ENCODE results near the gene NEURL1B.

Gene NEURL1B

DNA sequence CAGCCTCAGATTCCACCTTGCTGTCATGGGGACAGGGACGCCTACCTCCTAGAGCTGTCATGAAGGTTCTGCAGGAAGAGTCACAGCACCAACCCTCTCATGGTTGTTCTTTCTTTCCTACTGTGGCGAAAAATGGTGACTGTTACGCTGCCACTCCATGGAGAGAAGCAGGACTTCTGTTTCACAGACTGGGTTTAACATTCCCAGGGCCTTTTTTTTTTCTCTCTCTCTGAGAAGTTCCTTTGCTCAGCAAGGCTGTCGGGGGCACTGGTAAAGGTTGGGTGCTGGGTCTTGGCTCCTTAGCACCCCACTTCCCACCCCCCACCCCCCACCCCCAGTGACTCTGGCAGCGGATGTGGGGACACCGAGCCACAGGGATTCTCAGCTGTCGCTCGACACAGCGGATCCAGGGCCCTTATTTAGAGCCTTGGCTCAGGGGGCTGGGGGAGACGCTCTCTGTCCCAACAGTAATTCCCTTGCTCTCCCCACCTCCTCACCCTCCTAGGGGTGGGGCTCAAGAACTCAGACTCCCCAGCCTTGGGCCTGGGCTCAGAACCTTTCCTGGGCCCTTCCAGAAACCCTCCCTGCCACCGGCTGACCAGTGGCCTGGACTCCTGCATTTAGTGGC lies 95.6 kb downstream of the NEURL1B start:
- H3K9me3 ChIP-seq (ENCODE audit: severe bottlenecking), result no peaks in the 10 kb centered on the region
- H3K27me3 ChIP-seq (ENCODE audit: insufficient read depth, low read depth, severe bottlenecking), result no peaks in the 10 kb centered on the region
- no peaks in the 10 kb centered on the region for H3K36me3 ChIP-seq
- H3K4me3 ChIP-seq (ENCODE audit: low read depth, low read length), result no peak overlapping the region
- TF ChIP-seq, protein P1, sequence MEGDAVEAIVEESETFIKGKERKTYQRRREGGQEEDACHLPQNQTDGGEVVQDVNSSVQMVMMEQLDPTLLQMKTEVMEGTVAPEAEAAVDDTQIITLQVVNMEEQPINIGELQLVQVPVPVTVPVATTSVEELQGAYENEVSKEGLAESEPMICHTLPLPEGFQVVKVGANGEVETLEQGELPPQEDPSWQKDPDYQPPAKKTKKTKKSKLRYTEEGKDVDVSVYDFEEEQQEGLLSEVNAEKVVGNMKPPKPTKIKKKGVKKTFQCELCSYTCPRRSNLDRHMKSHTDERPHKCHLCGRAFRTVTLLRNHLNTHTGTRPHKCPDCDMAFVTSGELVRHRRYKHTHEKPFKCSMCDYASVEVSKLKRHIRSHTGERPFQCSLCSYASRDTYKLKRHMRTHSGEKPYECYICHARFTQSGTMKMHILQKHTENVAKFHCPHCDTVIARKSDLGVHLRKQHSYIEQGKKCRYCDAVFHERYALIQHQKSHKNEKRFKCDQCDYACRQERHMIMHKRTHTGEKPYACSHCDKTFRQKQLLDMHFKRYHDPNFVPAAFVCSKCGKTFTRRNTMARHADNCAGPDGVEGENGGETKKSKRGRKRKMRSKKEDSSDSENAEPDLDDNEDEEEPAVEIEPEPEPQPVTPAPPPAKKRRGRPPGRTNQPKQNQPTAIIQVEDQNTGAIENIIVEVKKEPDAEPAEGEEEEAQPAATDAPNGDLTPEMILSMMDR (IDR thresholded peaks at IDR 0.05; ENCODE audit: low read depth, low read length), result no peak
- no peak overlapping the region for H3K27ac ChIP-seq
- no peak for DNase-seq

GRCh38 chr5:172739375-172739774 lies 98.3 kb downstream of the NEURL1B start:
- TF ChIP-seq, protein P1 (IDR thresholded peaks at IDR 0.05; ENCODE audit: low read depth, low read length), result no peak
- Histone ChIP-seq H3K27me3 (ENCODE audit: insufficient read depth, low read depth, severe bottlenecking) (no peaks in the 10 kb centered on the region), H3K27ac (no peak overlapping the region), H3K36me3 (no peaks in the 10 kb centered on the region), H3K4me3 (ENCODE audit: low read depth, low read length) (no peak overlapping the region), H3K9me3 (ENCODE audit: severe bottlenecking) (no peaks in the 10 kb centered on the region)
- no peak for DNase-seq

DNA sequence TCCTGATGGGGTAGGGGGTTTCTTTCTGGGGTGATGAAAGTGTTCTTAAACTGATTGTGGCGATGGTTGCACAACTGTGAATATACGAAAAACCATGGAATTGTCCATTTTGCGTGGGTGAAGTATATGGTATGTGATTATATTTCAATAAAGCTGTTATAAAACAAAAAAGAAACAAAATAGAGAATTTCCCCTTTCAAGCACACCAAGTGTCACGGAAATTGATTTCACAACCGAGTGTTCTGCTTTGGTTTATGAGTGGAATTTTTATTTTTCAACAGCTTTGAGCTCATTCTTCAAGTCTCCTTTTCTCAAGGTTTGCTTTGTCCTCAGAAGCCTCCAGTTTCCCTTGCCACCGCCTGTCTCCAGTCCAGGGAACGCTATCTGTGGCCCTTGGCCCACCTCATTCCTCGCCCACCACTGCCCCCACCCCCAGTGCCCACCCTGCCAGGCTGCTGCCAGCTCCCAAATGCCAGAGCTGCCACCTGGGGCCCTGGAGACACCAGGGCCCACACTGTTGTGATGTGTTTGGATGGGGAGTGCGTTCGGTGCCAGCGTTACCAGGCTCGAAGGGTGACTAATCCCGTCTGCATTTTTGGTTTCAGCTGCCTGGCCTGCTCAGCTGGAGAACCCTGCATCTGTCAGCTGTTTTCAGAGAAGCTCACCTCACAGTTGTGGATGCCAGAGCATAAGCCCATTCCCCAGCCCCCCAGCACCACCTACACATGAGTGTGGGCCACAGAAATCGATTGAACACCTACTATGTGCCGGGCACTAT lies 99.6 kb downstream of the NEURL1B start:
- TF ChIP-seq, protein P1 (IDR thresholded peaks at IDR 0.05; ENCODE audit: low read depth, low read length), result no peak
- no peaks in the 10 kb centered on the region for H3K27me3 ChIP-seq (ENCODE audit: insufficient read depth, low read depth, severe bottlenecking)
- H3K36me3 ChIP-seq, result no peaks in the 10 kb centered on the region
- no peak overlapping the region for H3K27ac ChIP-seq
- H3K9me3 ChIP-seq (ENCODE audit: severe bottlenecking), result no peaks in the 10 kb centered on the region
- H3K4me3 ChIP-seq (ENCODE audit: low read depth, low read length), result no peak overlapping the region
- no peak for DNase-seq
